Karpas-422 (cell line): ENCODE data around the gene CFAP70. TPM values are rescaled to one million over a fixed set of nuclear protein-coding genes. Genes with fewer than 3 reads are reported as not detected.

Experiments used
- DNase-seq: peaks from one replicate; pipeline ENCODE4 v3.0.0-alpha.2; 2015
- H2AFZ ChIP-seq: fragments of 200-600 bp; sonication (generic); 2 replicates; pipeline ENCODE4 v1.6.1; 2014; ENCODE audit warnings: antibody characterized with exemption, low read length, mixed read lengths
- H3K27ac ChIP-seq: fragments of 200-600 bp; sonication (generic); 2 replicates; pipeline ENCODE4 v1.5.1; 2014; ENCODE audit warnings: mild to moderate bottlenecking, low read length, moderate library complexity
- H3K27me3 ChIP-seq: fragments of 200-600 bp; sonication (generic); 2 replicates; pipeline ENCODE4 v1.6.1; 2014; ENCODE audit warnings: low read length, mixed read lengths
- H3K36me3 ChIP-seq: fragments of 200-600 bp; sonication (generic); 2 replicates; pipeline ENCODE4 v1.6.1; 2014; ENCODE audit warnings: low read length, mixed read lengths; ENCODE audit not compliant: insufficient read depth
- H3K4me1 ChIP-seq: fragments of 200-600 bp; sonication (generic); 2 replicates; pipeline ENCODE4 v1.6.1; 2014; ENCODE audit warnings: mild to moderate bottlenecking, low read length, mixed read lengths
- H3K4me2 ChIP-seq: fragments of 200-600 bp; sonication (generic); 2 replicates; pipeline ENCODE4 v1.6.1; 2014; ENCODE audit warnings: low read length, low read depth, mild to moderate bottlenecking; ENCODE audit not compliant: poor library complexity, severe bottlenecking
- H3K4me3 ChIP-seq: fragments of 200-600 bp; sonication (generic); 2 replicates; pipeline ENCODE4 v1.5.1; 2014; ENCODE audit warnings: mild to moderate bottlenecking, antibody characterized with exemption, low read length, mixed read lengths
- H3K79me2 ChIP-seq: fragments of 200-600 bp; sonication (generic); 2 replicates; pipeline ENCODE4 v1.6.1; 2014; ENCODE audit warnings: mild to moderate bottlenecking, low read length, mixed read lengths
- H3K9ac ChIP-seq: fragments of 200-600 bp; sonication (generic); 2 replicates; pipeline ENCODE4 v1.6.0; 2014; ENCODE audit warnings: low read length
- H3K9me2 ChIP-seq: fragments of 200-600 bp; sonication (generic), shearing (Covaris generic); replicated peaks from 2 replicates; pipeline ENCODE4 v1.6.0; 2014; ENCODE audit warnings: mild to moderate bottlenecking, low read length, moderate library complexity; ENCODE audit not compliant: insufficient read depth
- H3K9me3 ChIP-seq: fragments of 300-700, 200-600 bp; sonication (generic); 2 replicates; pipeline ENCODE4 v1.6.1; 2014; ENCODE audit warnings: low read length, mixed read lengths
- H4K20me1 ChIP-seq: fragments of 200-600 bp; sonication (generic); 2 replicates; pipeline ENCODE4 v1.6.1; 2014; ENCODE audit warnings: mild to moderate bottlenecking, antibody characterized with exemption, low read length, low read depth; ENCODE audit not compliant: insufficient read depth
- total RNA-seq: library from RNA; depleted of rRNA; stranded (reverse); fragments of >200 nt; shearing (Covaris generic); gene quantifications from 2 replicates; pipeline ENCODE4 v1.2.3, GENCODE V29; 2014; ENCODE audit warnings: low replicate concordance

CFAP70 gene
- total RNA-seq, 1 experiment from 2014 or later = 14.4 TPM

DNA sequence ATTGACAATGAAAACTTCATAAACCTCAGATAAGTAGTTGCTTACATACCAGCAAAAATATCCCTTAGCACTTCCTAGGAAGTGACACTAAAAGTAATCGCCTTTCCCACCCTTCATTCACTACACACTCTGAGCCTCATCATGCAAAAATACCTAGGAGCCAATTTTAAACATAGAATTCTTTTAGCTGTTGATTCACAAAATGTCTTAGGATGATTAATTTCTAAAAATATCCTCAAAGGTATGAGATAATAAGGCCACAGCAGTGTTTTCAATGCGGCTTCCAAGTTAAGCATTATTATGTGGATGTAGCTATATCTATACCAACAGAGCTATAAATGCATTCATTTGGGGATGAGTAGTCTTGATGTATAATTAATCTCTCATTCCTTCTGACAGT, 124.8 kb downstream of the CFAP70 start:
- Histone ChIP-seq H2AFZ (no peak overlapping the region), H3K27me3 (no peaks in the 10 kb centered on the region), H3K4me1 (no peaks in the 10 kb centered on the region), H3K4me3 (no peak overlapping the region), H3K4me2 (no peak overlapping the region), H3K36me3 (peaks cover 19% of the 10 kb centered on the region; the same call in 1 of the 2 replicates), H3K9me2 (no peaks in the 10 kb centered on the region), H4K20me1 (no peaks in the 10 kb centered on the region), H3K9ac (no peak overlapping the region), H3K27ac (no peak overlapping the region), H3K9me3 (no peaks in the 10 kb centered on the region), H3K79me2 (no peaks in the 10 kb centered on the region)
- no peak for DNase-seq

DNA sequence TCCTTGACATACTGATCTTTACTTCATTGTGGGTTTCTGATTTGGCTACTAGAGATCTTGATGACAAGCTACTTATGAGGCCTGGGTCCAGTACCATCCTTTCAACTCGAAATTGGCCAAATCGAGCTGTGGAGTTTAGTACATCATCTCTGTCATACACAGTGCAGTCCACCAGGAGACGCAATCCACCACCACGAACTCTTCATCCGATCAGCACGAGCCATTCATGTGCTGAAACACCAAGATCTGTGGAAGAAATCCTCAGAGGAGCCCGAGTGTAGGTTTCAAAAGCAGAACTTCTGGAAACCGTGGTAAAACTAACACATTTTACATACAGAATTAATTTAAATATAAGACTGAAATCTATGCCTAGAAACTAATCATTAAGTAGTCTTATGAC, 125.8 kb downstream of the CFAP70 start:
- Histone ChIP-seq H3K4me2 (no peak overlapping the region), H3K36me3 (peaks cover 13% of the 10 kb centered on the region; the same call in 1 of the 2 replicates), H3K27me3 (no peaks in the 10 kb centered on the region), H3K9ac (no peak overlapping the region), H4K20me1 (no peaks in the 10 kb centered on the region), H3K9me3 (no peaks in the 10 kb centered on the region), H3K4me3 (no peak overlapping the region), H3K4me1 (no peaks in the 10 kb centered on the region), H3K27ac (no peak overlapping the region), H2AFZ (no peak overlapping the region), H3K79me2 (no peaks in the 10 kb centered on the region), H3K9me2 (no peaks in the 10 kb centered on the region)
- no peak for DNase-seq

DNA sequence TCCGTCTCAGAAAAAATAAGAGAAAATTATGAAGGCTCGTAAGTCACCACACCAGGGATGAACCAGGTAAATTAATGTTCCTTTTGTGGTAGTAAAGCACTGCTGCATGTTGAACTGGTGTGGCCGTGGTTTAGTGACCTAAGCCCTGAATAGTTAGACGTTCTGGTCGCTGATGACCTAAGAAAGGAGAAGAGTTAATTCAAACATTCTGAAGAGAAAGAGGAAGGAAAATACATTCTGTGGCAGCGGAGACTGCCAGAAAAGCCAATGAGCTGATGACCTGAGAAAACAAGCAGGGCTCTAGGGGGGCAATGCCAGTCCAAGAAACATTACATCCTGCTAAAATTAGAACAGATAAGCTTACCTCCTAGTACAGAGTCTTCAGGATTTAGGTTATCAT, 129.1 kb downstream of the CFAP70 start:
- Histone ChIP-seq H3K4me3 (no peak overlapping the region), H3K9ac (no peak overlapping the region), H3K9me3 (no peaks in the 10 kb centered on the region), H3K27ac (no peak overlapping the region), H2AFZ (no peak overlapping the region), H3K9me2 (no peaks in the 10 kb centered on the region), H3K4me2 (no peak overlapping the region), H3K79me2 (no peaks in the 10 kb centered on the region), H4K20me1 (no peaks in the 10 kb centered on the region), H3K27me3 (no peaks in the 10 kb centered on the region), H3K36me3 (peaks cover 7% of the 10 kb centered on the region; the same call in 1 of the 2 replicates), H3K4me1 (no peaks in the 10 kb centered on the region)
- no peak for DNase-seq

DNA sequence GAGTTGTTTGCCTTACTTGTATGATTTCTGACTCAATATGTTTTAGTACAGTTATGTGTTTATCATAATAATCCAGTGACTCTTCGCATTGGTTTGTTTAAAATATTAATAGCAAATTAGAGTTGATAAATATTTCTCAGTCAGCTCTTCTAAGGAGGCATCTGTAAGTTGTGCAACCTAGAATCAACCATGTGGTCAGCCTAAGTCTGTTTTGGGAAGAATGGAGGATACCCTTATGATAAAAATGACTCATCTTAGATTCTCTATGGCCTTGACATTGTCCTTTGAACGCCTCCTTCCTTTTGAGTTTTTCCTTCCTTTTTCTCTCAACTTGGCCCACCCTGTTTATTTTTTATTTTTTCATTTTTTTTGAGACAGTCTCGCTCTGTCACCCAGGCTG, 130.4 kb downstream of the CFAP70 start:
- Histone ChIP-seq H3K9ac (no peak overlapping the region), H3K9me2 (no peaks in the 10 kb centered on the region), H3K27ac (no peak overlapping the region), H4K20me1 (no peaks in the 10 kb centered on the region), H3K9me3 (no peaks in the 10 kb centered on the region), H3K27me3 (no peaks in the 10 kb centered on the region), H2AFZ (no peak overlapping the region), H3K4me3 (no peak overlapping the region), H3K4me1 (no peaks in the 10 kb centered on the region), H3K36me3 (no peaks in the 10 kb centered on the region), H3K4me2 (no peak overlapping the region), H3K79me2 (no peaks in the 10 kb centered on the region)
- no peak for DNase-seq

DNA sequence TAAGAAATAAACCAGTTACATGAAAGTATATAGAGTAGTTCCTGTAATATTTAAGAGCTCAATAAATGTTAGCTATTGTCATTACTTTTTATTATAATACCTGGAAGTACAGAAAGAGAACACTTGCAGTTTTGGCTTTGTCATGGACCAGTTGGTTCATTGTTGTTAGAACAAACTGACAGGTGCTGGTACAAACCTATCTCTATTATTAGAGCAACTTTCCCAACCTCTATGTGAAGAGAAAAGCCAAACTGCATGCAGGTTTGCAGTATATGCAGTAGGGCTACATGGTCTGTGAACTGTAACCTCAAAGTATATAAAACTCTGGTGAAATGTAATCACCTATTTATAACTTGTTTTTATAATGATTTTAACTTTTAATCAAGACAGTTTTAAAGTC, 132.0 kb downstream of the CFAP70 start:
- Histone ChIP-seq H4K20me1 (no peaks in the 10 kb centered on the region), H3K36me3 (no peaks in the 10 kb centered on the region), H3K9me2 (no peaks in the 10 kb centered on the region), H3K79me2 (no peaks in the 10 kb centered on the region), H3K4me3 (no peak overlapping the region), H3K27ac (no peak overlapping the region), H3K9me3 (no peaks in the 10 kb centered on the region), H3K4me1 (no peaks in the 10 kb centered on the region), H3K27me3 (no peaks in the 10 kb centered on the region), H2AFZ (no peak overlapping the region), H3K9ac (no peak overlapping the region), H3K4me2 (no peak overlapping the region)
- no peak for DNase-seq

DNA sequence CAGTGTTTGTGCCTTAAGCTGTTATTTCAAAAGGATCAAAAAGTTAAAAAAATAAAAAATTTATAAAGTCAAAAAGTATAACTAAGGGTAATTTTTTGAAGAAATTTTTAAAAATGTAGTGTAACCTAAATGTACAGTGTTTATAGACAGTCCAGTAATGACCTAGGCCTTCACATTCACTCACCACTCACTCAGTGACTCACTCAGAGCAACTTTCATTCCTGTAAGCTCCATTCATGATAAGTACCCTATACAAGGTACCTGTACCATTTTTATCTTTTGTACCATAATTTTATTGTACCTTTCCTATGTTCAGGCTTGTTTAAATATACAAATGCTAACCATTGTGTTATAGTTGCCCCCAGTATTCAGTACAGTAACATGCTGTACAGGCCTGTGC, 133.1 kb downstream of the CFAP70 start:
- Histone ChIP-seq H3K4me3 (no peak overlapping the region), H3K9ac (no peak overlapping the region), H3K9me2 (no peaks in the 10 kb centered on the region), H3K36me3 (no peaks in the 10 kb centered on the region), H3K79me2 (no peaks in the 10 kb centered on the region), H3K9me3 (no peaks in the 10 kb centered on the region), H3K27me3 (no peaks in the 10 kb centered on the region), H2AFZ (no peak overlapping the region), H3K27ac (no peak overlapping the region), H3K4me2 (no peak overlapping the region), H3K4me1 (no peaks in the 10 kb centered on the region), H4K20me1 (no peaks in the 10 kb centered on the region)
- no peak for DNase-seq

DNA sequence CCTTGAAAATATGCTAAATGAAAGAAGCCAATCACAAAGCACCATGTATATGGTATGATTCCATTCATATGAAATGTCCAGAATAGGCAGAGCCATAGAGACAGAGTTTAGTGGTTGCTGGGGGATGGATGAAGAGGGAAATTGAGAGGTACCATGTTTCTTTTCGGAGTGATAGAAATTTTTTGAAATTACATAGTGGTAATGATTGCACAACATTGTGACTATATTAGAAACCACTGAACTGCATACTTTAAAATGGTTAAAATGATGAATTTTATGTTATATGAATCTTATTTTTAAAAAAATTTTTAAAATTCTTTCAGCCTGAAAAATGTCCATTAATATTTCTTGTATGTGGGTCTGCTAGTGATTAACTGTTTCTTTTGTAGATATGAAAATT, 137.7 kb downstream of the CFAP70 start:
- peaks cover 12% of the 10 kb centered on the region for H3K4me1 ChIP-seq
- no peaks in the 10 kb centered on the region for H3K9me3 ChIP-seq
- no peaks in the 10 kb centered on the region for H4K20me1 ChIP-seq
- no peaks in the 10 kb centered on the region for H3K27me3 ChIP-seq
- no peaks in the 10 kb centered on the region for H3K9me2 ChIP-seq
- H3K4me3 ChIP-seq = no peak overlapping the region
- H3K9ac ChIP-seq = no peak overlapping the region
- no peak overlapping the region for H3K27ac ChIP-seq
- H3K79me2 ChIP-seq = 0 out of 2 replicates have a peak, but pooled peaks cover under 1% of the 10 kb centered on the region
- no peak overlapping the region for H2AFZ ChIP-seq
- peaks cover 17% of the 10 kb centered on the region for H3K36me3 ChIP-seq
- DNase-seq = no peak
- H3K4me2 ChIP-seq = no peak overlapping the region

DNA sequence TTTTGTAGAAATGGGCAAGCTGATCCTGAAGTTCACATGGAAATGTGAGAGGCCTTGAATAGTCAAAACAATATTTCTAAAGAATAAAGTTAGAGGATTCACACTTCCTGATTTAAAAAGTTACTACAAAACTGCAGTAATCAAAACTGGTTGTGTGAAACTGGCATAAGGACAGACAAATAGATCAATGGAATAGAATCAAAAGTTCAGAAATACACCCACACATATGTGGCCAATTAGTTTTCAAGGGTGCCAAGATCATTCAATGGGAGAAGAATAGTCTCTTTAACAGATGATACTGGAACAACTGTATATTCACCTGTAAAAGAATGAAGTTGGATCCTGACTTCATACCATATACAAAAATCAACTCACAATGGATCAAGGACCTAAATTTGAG, 139.3 kb downstream of the CFAP70 start:
- Histone ChIP-seq H3K27me3 (no peaks in the 10 kb centered on the region), H3K27ac (no peak overlapping the region), H3K9ac (no peak overlapping the region), H3K4me1 (peaks cover 12% of the 10 kb centered on the region), H3K9me2 (no peaks in the 10 kb centered on the region), H3K36me3 (peaks cover 21% of the 10 kb centered on the region), H3K79me2 (peaks cover 10% of the 10 kb centered on the region; the same call in 1 of the 2 replicates), H2AFZ (no peak overlapping the region), H3K4me3 (no peak overlapping the region), H3K4me2 (no peak overlapping the region), H4K20me1 (no peaks in the 10 kb centered on the region), H3K9me3 (no peaks in the 10 kb centered on the region)
- DNase-seq = no peak
